ENCODE data around the gene ADAMTSL2. TPM values are rescaled to one million over a fixed set of nuclear protein-coding genes. Genes with fewer than 3 reads are reported as not detected.
A peak's percentile ranks its signal among the peaks of the same experiment; 100 is the strongest.
"Not testable (repeated sequence)": the region's sequence is repeated elsewhere in the genome, so short reads cannot be mapped to it uniquely, and the experiment has no call there.

ADAMTSL2 gene
- total RNA-seq, 1 experiment from 2014 or later, result not detected

GRCh38 chr9:133560944-133561343 is 26.4 kb downstream of the ADAMTSL2 start:
- Mint-ChIP-seq H3K27ac (ENCODE audit: low read depth, unreplicated experiment) (no peak overlapping the region), H3K36me3 (ENCODE audit: insufficient read depth, unreplicated experiment) (no peaks in the 10 kb centered on the region), H3K4me3 (ENCODE audit: unreplicated experiment) (no peak overlapping the region), H3K27me3 (ENCODE audit: insufficient read depth, unreplicated experiment) (peaks cover 33% of the 10 kb centered on the region), H3K4me1 (ENCODE audit: insufficient read depth, unreplicated experiment) (peaks cover 5% of the 10 kb centered on the region), H3K9me3 (ENCODE audit: unreplicated experiment) (no peaks in the 10 kb centered on the region)
- BruUV-seq (replicated peaks), result no TSS peak
- no peak for DNase-seq (ENCODE audit: unreplicated experiment)
- intact Hi-C loops (cut with micrococcal nuclease), result no loop called here
- ChIA-PET CTCF (no interaction called here), POLR2A (no interaction called here)
- TF ChIP-seq CTCF (IDR thresholded peaks at IDR 0.05; ENCODE audit: unreplicated experiment), result no peak

- H3K9me3 Mint-ChIP-seq (ENCODE audit: unreplicated experiment), result no peaks in the 10 kb centered on the region
- H3K4me1 Mint-ChIP-seq (ENCODE audit: insufficient read depth, unreplicated experiment), result peaks cover 5% of the 10 kb centered on the region
- BruUV-seq (replicated peaks), result no TSS peak
- CTCF ChIA-PET, result interaction anchor here (0.6 kb wide), 1 partner anchor 1709 kb away, joined by 3 read pairs; no protein-coding TSS in a partner anchor
- POLR2A ChIA-PET, result interaction anchor here (0.7 kb wide), 1 partner anchor 18 kb away, joined by 3 read pairs; no protein-coding TSS in a partner anchor
- peak; percentile 9 for DNase-seq (ENCODE audit: unreplicated experiment)
- intact Hi-C loops (cut with micrococcal nuclease), result no loop called here
- no peaks in the 10 kb centered on the region for H3K36me3 Mint-ChIP-seq (ENCODE audit: insufficient read depth, unreplicated experiment)
- H3K4me3 Mint-ChIP-seq (ENCODE audit: unreplicated experiment), result no peak overlapping the region
- peaks cover 33% of the 10 kb centered on the region for H3K27me3 Mint-ChIP-seq (ENCODE audit: insufficient read depth, unreplicated experiment)
- H3K27ac Mint-ChIP-seq (ENCODE audit: low read depth, unreplicated experiment), result no peak overlapping the region
- no peak for TF ChIP-seq CTCF (IDR thresholded peaks at IDR 0.05; ENCODE audit: unreplicated experiment)
Observed at GRCh38 chr9:133561976-133562554, 27.6 kb downstream of the ADAMTSL2 start.

GRCh38 chr9:133562611-133563290 is 28.2 kb downstream of the ADAMTSL2 start:
- Mint-ChIP-seq H3K4me1 (ENCODE audit: insufficient read depth, unreplicated experiment) (peaks cover 5% of the 10 kb centered on the region), H3K36me3 (ENCODE audit: insufficient read depth, unreplicated experiment) (no peaks in the 10 kb centered on the region), H3K4me3 (ENCODE audit: unreplicated experiment) (no peak overlapping the region), H3K27ac (ENCODE audit: low read depth, unreplicated experiment) (no peak overlapping the region), H3K9me3 (ENCODE audit: unreplicated experiment) (no peaks in the 10 kb centered on the region), H3K27me3 (ENCODE audit: insufficient read depth, unreplicated experiment) (peaks cover 33% of the 10 kb centered on the region)
- no peak for TF ChIP-seq CTCF (IDR thresholded peaks at IDR 0.05; ENCODE audit: unreplicated experiment)
- no peak for DNase-seq (ENCODE audit: unreplicated experiment)
- CTCF ChIA-PET, result no interaction called here
- intact Hi-C loops (cut with micrococcal nuclease), result no loop called here
- BruUV-seq (replicated peaks), result no TSS peak
- POLR2A ChIA-PET, result no interaction called here

DNA sequence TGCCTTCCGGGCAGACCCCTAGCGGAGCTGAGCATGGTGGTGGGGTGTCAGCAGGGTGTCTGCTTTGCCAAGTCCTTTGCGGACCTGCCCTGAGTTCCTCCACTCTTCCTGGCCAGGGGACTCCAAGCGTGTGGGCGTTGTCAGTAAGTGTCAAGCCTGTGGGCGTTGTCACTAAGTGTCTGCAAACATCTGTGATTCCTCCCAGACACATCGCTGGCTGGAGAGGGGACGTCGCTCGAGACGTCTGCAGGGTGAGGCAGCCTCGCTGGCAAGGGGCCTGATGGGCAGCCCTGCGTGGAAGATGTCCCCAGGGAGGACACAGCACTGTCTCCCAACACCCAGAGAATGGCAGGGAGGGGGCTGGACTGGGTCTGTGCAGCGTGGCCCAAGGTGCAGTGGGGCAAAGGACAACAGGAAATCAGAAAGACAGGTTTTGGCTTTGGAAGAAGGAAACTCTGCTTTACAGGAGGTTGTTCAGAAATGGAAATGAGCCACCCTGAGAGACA is 28.8 kb downstream of the ADAMTSL2 start:
- Mint-ChIP-seq H3K27me3 (ENCODE audit: insufficient read depth, unreplicated experiment) (peaks cover 33% of the 10 kb centered on the region), H3K4me3 (ENCODE audit: unreplicated experiment) (no peak overlapping the region), H3K4me1 (ENCODE audit: insufficient read depth, unreplicated experiment) (peaks cover 5% of the 10 kb centered on the region), H3K9me3 (ENCODE audit: unreplicated experiment) (no peaks in the 10 kb centered on the region), H3K27ac (ENCODE audit: low read depth, unreplicated experiment) (no peak overlapping the region), H3K36me3 (ENCODE audit: insufficient read depth, unreplicated experiment) (no peaks in the 10 kb centered on the region)
- POLR2A ChIA-PET, result no interaction called here
- no peak for DNase-seq (ENCODE audit: unreplicated experiment)
- no peak for TF ChIP-seq CTCF (IDR thresholded peaks at IDR 0.05; ENCODE audit: unreplicated experiment)
- intact Hi-C loops (cut with micrococcal nuclease), result no loop called here
- CTCF ChIA-PET, result no interaction called here
- no TSS peak for BruUV-seq (replicated peaks)

DNA sequence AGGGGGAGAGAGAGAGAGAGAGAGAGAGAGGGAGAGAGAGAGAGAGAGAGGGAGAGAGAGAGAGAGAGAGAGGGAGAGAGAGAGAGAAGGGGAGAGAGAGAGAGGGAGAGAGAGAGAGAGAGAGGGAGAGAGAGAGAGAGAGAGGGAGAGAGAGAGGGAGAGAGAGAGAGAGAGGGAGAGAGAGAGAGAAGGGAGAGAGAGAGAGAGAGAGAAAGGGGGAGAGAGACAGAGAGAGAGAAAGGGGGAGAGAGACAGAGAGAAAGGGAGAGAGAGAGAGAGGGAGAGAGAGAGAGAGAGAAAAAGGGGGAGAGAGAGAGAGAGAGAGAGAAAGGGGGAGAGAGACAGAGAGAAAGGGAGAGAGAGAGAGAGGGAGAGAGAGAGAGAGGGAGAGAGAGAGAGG is 29.3 kb downstream of the ADAMTSL2 start:
- CTCF ChIA-PET; POLR2A ChIA-PET; H3K36me3 Mint-ChIP-seq (ENCODE audit: insufficient read depth, unreplicated experiment); H3K9me3 Mint-ChIP-seq (ENCODE audit: unreplicated experiment); H3K4me3 Mint-ChIP-seq (ENCODE audit: unreplicated experiment); H3K4me1 Mint-ChIP-seq (ENCODE audit: insufficient read depth, unreplicated experiment); H3K27ac Mint-ChIP-seq (ENCODE audit: low read depth, unreplicated experiment); DNase-seq (ENCODE audit: unreplicated experiment); BruUV-seq (replicated peaks); intact Hi-C loops (cut with micrococcal nuclease): not testable (repeated sequence)
- H3K27me3 Mint-ChIP-seq (ENCODE audit: insufficient read depth, unreplicated experiment), result peaks cover 33% of the 10 kb centered on the region

All from MCF 10A (cell line).